ENCODE data around the gene ROBO2.

DNA sequence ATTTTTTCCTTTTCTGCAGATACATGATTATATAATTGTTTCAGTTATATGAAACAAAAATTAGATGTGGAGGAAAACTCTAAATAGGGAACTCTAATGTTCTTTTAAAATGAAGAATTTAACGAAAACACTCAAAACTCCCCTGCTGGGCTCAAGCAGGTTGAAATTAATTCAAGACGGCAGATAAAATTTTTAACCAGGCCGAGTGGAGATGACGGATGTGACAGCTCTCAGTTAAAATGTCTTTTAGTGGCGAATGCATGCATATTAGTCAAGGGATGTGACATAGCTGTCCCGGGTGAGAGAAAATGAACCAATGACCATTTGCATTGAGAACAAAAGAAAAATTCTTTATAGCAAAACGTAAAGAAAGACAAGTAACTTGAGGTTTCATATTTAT is 110.1 kb downstream of the ROBO2 start:
- TF ChIP-seq, protein P1, sequence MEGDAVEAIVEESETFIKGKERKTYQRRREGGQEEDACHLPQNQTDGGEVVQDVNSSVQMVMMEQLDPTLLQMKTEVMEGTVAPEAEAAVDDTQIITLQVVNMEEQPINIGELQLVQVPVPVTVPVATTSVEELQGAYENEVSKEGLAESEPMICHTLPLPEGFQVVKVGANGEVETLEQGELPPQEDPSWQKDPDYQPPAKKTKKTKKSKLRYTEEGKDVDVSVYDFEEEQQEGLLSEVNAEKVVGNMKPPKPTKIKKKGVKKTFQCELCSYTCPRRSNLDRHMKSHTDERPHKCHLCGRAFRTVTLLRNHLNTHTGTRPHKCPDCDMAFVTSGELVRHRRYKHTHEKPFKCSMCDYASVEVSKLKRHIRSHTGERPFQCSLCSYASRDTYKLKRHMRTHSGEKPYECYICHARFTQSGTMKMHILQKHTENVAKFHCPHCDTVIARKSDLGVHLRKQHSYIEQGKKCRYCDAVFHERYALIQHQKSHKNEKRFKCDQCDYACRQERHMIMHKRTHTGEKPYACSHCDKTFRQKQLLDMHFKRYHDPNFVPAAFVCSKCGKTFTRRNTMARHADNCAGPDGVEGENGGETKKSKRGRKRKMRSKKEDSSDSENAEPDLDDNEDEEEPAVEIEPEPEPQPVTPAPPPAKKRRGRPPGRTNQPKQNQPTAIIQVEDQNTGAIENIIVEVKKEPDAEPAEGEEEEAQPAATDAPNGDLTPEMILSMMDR (IDR thresholded peaks at IDR 0.05), result no peak
- TF ChIP-seq POLR2A (IDR thresholded peaks at IDR 0.05), result no peak

Data from lower leg skin (tissue), 3 donors.